ENCODE data around the gene C1QTNF6.

GRCh38 chr22:37213218-37213855 lies 25.3 kb upstream of the C1QTNF6 start:
- TF ChIP-seq POLR2AphosphoS2 (conservative IDR thresholded peaks at IDR 0.05; ENCODE audit: low read length) (no peak), RAD21 (conservative IDR thresholded peaks at IDR 0.05 in 1 of 2, IDR thresholded peaks at IDR 0.05 in 1 of 2) (no peak), POLR2A (IDR thresholded peaks at IDR 0.05; ENCODE audit: low read length) (no peak), EP300 (IDR thresholded peaks at IDR 0.05) (no peak), CTCF (IDR thresholded peaks at IDR 0.05) (no peak), FOXS1 (CRISPR knock-in tag; IDR thresholded peaks at IDR 0.05) (no peak), ESRRA (IDR thresholded peaks at IDR 0.05; ENCODE audit: borderline replicate concordance, low read length) (no peak), JUNB (IDR thresholded peaks at IDR 0.05) (no peak), NR3C1 (IDR thresholded peaks at IDR 0.05) (no peak)

Data from A549 (cell line).